DOHH2 (cell line): ENCODE measurements around the gene ADRA2B.

Experiments used
- H3F3A ChIP-seq: fragments of 200-600 bp; sonication (generic), shearing (Covaris generic); 2 replicates; pipeline ENCODE4 v1.6.0; 2016; ENCODE audit warnings: antibody characterized with exemption, mild to moderate bottlenecking; ENCODE audit not compliant: control insufficient read depth, insufficient read depth
- H3K27ac ChIP-seq: fragments of 200-600 bp; sonication (generic); 2 replicates; pipeline ENCODE4 v1.5.1; 2014; ENCODE audit warnings: low read depth, mild to moderate bottlenecking, low read length, moderate library complexity
- H3K27me3 ChIP-seq: fragments of 200-600 bp; sonication (generic); 2 replicates; pipeline ENCODE4 v1.6.1; 2014; ENCODE audit warnings: mild to moderate bottlenecking, low read length, mixed read lengths; ENCODE audit not compliant: control insufficient read depth
- H3K36me3 ChIP-seq: fragments of 200-600 bp; sonication (generic); 2 replicates; pipeline ENCODE4 v1.6.1; 2014; ENCODE audit warnings: mild to moderate bottlenecking, low read length, moderate library complexity, mixed read lengths; ENCODE audit not compliant: control insufficient read depth
- H3K4me1 ChIP-seq: fragments of 200-600 bp; sonication (generic); 2 replicates; pipeline ENCODE4 v1.6.1; 2014; ENCODE audit warnings: mild to moderate bottlenecking, low read length, mixed read lengths; ENCODE audit not compliant: control insufficient read depth
- H3K4me2 ChIP-seq: fragments of 200-600 bp; sonication (generic); 2 replicates; pipeline ENCODE4 v1.6.0; 2014; ENCODE audit warnings: mild to moderate bottlenecking, low read length, moderate library complexity
- H3K4me3 ChIP-seq: fragments of 200-600 bp; sonication (generic); 2 replicates; pipeline ENCODE4 v1.5.1; 2014; ENCODE audit warnings: mild to moderate bottlenecking, low read length, mixed read lengths
- H3K79me2 ChIP-seq: fragments of 200-600 bp; sonication (generic); 2 replicates; pipeline ENCODE4 v1.6.1; 2014; ENCODE audit warnings: mild to moderate bottlenecking, low read length, mixed read lengths; ENCODE audit not compliant: control insufficient read depth
- H3K9me2 ChIP-seq: fragments of 200-600 bp; sonication (generic); replicated peaks from 2 replicates; pipeline ENCODE4 v1.6.1; 2014; ENCODE audit warnings: mild to moderate bottlenecking, low read length, mixed read lengths; ENCODE audit not compliant: control insufficient read depth
- H3K9me3 ChIP-seq: fragments of 200-600 bp; sonication (generic); 2 replicates; pipeline ENCODE4 v1.6.1; 2014; ENCODE audit warnings: antibody characterized with exemption, low read length, mixed read lengths; ENCODE audit not compliant: control insufficient read depth, insufficient read depth
- H4K20me1 ChIP-seq: fragments of 200-600 bp; sonication (generic); 2 replicates; pipeline ENCODE4 v1.6.0; 2014; ENCODE audit warnings: low read depth, mild to moderate bottlenecking, antibody characterized with exemption, low read length, moderate library complexity; ENCODE audit not compliant: control insufficient read depth, insufficient read depth
- EZH2phosphoT487 ChIP-seq: fragments of 200-600 bp; sonication (generic); IDR thresholded peaks from 2 replicates; pipeline ENCODE4 v1.6.1; 2017; ENCODE audit warnings: borderline replicate concordance, mild to moderate bottlenecking, antibody characterized with exemption, low read length, moderate library complexity, mixed read lengths
- TF ChIP-seq, protein P1 (sequence below): fragments of 200-600 bp; sonication (generic); IDR thresholded peaks from one replicate; pipeline ENCODE4 v1.5.1; 2014; ENCODE audit warnings: antibody characterized with exemption, mild to moderate bottlenecking, low read depth, low read length; ENCODE audit not compliant: poor library complexity, severe bottlenecking

ADRA2B gene

DNA sequence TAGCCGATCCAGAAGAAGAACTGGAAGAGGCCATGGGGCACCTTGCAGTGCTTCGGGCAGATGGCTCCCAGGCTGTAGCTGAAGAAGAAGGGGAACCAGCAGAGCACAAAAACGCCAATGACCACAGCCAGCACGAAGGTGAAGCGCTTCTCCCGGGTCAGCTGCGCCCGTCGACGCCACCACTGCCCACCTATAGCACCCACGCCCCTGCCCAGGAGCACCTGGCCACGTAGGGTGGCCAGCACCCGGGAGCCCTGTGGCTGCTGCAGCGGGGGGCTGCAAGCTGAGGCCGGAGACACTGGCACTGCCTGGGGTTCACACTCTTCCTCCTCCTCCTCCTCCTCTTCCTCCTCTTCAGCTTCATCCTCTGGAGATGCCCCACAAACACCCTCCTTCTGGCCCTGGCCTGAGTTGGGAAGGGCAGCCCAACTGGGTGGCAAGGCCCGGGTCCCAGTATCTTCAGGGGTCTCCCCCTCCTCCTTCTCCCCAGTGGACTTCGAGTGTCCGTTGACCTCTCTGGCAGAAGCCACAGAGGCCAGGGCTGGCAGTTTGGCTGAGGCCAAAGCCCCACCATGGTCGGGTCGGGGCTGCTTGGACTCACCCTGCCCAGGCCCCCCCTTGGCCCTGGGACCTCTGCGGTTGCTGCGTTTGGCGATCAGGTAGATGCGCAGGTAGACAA, 1.3 kb downstream of the ADRA2B start:
- Histone ChIP-seq H3K27ac (no peak overlapping the region), H3K9me3 (no peaks in the 10 kb centered on the region), H3K9me2 (no peaks in the 10 kb centered on the region), H4K20me1 (no peaks in the 10 kb centered on the region), H3F3A (no peaks in the 10 kb centered on the region), H3K36me3 (no peaks in the 10 kb centered on the region), H3K4me1 (peaks cover 18% of the 10 kb centered on the region), H3K27me3 (peaks cover 17% of the 10 kb centered on the region), H3K4me3 (no peak overlapping the region), H3K79me2 (no peaks in the 10 kb centered on the region), H3K4me2 (no peak overlapping the region)
- no peak for TF ChIP-seq EZH2phosphoT487
- TF ChIP-seq, protein P1, sequence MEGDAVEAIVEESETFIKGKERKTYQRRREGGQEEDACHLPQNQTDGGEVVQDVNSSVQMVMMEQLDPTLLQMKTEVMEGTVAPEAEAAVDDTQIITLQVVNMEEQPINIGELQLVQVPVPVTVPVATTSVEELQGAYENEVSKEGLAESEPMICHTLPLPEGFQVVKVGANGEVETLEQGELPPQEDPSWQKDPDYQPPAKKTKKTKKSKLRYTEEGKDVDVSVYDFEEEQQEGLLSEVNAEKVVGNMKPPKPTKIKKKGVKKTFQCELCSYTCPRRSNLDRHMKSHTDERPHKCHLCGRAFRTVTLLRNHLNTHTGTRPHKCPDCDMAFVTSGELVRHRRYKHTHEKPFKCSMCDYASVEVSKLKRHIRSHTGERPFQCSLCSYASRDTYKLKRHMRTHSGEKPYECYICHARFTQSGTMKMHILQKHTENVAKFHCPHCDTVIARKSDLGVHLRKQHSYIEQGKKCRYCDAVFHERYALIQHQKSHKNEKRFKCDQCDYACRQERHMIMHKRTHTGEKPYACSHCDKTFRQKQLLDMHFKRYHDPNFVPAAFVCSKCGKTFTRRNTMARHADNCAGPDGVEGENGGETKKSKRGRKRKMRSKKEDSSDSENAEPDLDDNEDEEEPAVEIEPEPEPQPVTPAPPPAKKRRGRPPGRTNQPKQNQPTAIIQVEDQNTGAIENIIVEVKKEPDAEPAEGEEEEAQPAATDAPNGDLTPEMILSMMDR, result no peak

DNA sequence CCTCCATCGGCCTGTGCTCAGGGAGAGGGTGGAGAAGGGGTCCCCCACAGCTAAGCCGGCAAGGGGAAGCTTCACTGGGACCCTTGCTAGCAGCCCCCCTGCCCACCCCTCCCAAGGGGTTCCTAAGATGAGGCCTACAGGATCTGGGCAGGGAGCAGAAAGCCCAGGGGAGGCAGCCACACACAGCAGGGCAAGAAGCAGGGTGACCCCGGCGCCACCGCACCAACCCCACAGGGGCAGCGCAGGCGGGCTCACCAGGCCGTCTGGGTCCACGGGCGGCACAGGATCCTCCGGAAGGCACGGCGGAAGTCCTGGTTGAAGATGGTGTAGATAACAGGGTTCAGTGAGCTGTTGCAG, 1.8 kb downstream of the ADRA2B start:
- H3K27ac ChIP-seq, result no peak overlapping the region
- H3K4me2 ChIP-seq, result no peak overlapping the region
- H3K27me3 ChIP-seq, result peaks cover 15% of the 10 kb centered on the region
- no peaks in the 10 kb centered on the region for H3K36me3 ChIP-seq
- no peaks in the 10 kb centered on the region for H3K9me2 ChIP-seq
- no peaks in the 10 kb centered on the region for H3K79me2 ChIP-seq
- no peaks in the 10 kb centered on the region for H4K20me1 ChIP-seq
- no peak for TF ChIP-seq EZH2phosphoT487
- TF ChIP-seq, protein P1, result no peak
- peaks cover 16% of the 10 kb centered on the region for H3K4me1 ChIP-seq
- H3K9me3 ChIP-seq, result no peaks in the 10 kb centered on the region
- H3F3A ChIP-seq, result no peaks in the 10 kb centered on the region
- H3K4me3 ChIP-seq, result no peak overlapping the region

DNA sequence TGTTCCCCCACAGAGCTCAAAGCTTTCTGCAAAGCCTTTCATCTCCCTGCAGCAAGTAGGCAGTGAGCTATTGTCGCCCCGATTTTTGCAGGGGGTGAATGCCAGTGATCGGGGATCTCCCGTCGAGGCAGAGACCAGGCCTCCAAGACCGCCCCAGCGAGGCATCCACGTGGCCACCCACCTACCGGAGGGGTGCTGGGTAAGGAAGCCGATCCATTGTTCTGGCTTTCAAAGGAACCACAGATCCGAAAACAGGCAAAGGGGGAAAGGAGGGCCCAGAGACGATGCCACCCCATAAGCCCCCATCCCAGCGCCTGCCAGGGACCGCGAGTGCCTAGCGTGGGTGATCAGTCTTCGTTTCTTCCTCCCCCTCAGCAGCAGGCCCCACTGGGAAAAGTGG, 2.4 kb downstream of the ADRA2B start:
- no peak overlapping the region for H3K27ac ChIP-seq
- H3K4me3 ChIP-seq, result no peak overlapping the region
- TF ChIP-seq, protein P1, result no peak
- TF ChIP-seq EZH2phosphoT487, result no peak
- H4K20me1 ChIP-seq, result no peaks in the 10 kb centered on the region
- H3K9me2 ChIP-seq, result no peaks in the 10 kb centered on the region
- peaks cover 15% of the 10 kb centered on the region for H3K27me3 ChIP-seq
- H3K36me3 ChIP-seq, result no peaks in the 10 kb centered on the region
- H3K4me2 ChIP-seq, result no peak overlapping the region
- no peaks in the 10 kb centered on the region for H3F3A ChIP-seq
- H3K79me2 ChIP-seq, result no peaks in the 10 kb centered on the region
- no peaks in the 10 kb centered on the region for H3K9me3 ChIP-seq
- peaks cover 16% of the 10 kb centered on the region for H3K4me1 ChIP-seq
